ENCODE results near the gene TENM4. TPM values are rescaled to one million over a fixed set of nuclear protein-coding genes. Genes with fewer than 3 reads are reported as not detected.

Gene TENM4
- total RNA-seq, 1 donor from 2014 or later, result 5.1 TPM

DNA sequence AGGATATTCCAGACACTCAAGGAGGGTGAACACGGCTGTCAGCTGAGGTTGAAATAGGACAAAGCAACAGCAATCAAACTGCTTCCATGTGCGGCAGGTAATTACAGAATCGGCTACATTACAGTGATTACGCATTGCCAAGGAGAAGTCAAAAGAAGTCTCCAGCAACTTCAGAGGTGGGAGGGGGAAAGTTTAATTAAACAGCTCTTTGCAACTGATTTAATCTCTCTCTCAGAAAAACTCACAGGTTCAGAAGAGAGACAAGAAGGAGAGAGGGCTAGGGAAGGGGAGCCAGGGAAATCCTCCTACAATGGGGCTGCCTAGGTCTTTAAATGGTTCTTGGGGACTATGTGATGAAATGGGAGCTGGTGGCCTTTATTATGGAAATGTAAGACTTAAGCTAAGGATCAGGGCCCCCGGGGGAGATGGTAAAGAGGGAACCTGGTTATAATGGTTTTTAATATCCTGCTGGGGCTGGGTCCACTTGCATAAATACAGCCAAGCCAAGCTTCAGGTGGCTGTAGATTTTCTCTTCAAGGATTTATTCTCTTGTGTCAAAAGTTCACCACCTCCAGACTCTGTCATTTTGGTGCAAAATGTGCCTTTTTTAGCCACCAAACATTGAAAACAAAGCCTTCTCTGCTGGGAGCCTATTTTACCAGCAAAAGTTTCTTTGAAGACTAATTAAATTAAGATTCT is 511.5 kb downstream of the TENM4 start:
- no peak overlapping the region for H3K27ac ChIP-seq

DNA sequence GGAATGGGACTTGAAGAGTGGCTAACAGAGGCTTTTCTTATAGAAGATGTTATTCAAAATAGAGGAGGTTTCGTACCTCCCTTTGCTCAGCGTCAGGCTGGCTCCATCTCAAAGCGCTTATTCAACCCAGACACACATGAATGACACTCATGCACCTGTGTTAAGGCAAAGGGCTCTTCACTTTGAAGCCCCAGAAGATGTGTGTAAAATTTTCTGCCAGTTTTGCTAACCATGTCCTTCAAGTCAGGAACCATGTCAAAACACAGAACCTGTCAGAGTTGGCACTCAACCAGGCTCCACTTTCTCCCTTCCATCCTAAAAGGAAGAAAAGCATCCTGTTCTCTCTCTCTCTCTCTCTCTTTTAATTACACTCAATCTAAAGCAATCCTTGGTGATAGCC is 513.3 kb downstream of the TENM4 start:
- H3K27ac Mint-ChIP-seq, result peak overlapping the region; percentile 88
- H3K4me3 Mint-ChIP-seq, result no peak overlapping the region
- H3K4me1 ChIP-seq, result peaks cover 31% of the 10 kb centered on the region
- H3K4me2 ChIP-seq, result no peak overlapping the region
- H3K36me3 ChIP-seq, result no peaks in the 10 kb centered on the region
- H3K27me3 ChIP-seq, result peaks cover 85% of the 10 kb centered on the region
- no peak overlapping the region for H3K4me3 ChIP-seq
- H3K9me3 Mint-ChIP-seq, result peaks cover 6% of the 10 kb centered on the region
- no peak for DNase-seq (ENCODE audit: low spot score)
- peaks cover 4% of the 10 kb centered on the region for H3K27me3 Mint-ChIP-seq (ENCODE audit: insufficient read depth, low read depth)
- H3K9ac ChIP-seq, result no peak overlapping the region
- H3K79me2 ChIP-seq (ENCODE audit: low read depth), result no peaks in the 10 kb centered on the region
- TF ChIP-seq, protein P1, sequence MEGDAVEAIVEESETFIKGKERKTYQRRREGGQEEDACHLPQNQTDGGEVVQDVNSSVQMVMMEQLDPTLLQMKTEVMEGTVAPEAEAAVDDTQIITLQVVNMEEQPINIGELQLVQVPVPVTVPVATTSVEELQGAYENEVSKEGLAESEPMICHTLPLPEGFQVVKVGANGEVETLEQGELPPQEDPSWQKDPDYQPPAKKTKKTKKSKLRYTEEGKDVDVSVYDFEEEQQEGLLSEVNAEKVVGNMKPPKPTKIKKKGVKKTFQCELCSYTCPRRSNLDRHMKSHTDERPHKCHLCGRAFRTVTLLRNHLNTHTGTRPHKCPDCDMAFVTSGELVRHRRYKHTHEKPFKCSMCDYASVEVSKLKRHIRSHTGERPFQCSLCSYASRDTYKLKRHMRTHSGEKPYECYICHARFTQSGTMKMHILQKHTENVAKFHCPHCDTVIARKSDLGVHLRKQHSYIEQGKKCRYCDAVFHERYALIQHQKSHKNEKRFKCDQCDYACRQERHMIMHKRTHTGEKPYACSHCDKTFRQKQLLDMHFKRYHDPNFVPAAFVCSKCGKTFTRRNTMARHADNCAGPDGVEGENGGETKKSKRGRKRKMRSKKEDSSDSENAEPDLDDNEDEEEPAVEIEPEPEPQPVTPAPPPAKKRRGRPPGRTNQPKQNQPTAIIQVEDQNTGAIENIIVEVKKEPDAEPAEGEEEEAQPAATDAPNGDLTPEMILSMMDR (IDR thresholded peaks at IDR 0.05), result no peak
- TF ChIP-seq EZH2phosphoT487 (IDR thresholded peaks at IDR 0.05) (no peak), EZH2 (IDR thresholded peaks at IDR 0.05) (no peak)
- H3K9me3 ChIP-seq (ENCODE audit: low read depth), result no peaks in the 10 kb centered on the region
- H3K4me1 Mint-ChIP-seq, result peaks cover 64% of the 10 kb centered on the region
- H3F3A ChIP-seq (ENCODE audit: low read depth), result peaks cover 44% of the 10 kb centered on the region
- no peak overlapping the region for H3K27ac ChIP-seq
- peaks cover 11% of the 10 kb centered on the region for H3K36me3 Mint-ChIP-seq
- no peak overlapping the region for H2AFZ ChIP-seq (replicated peaks)
- H4K20me1 ChIP-seq (ENCODE audit: low read depth), result peaks cover 43% of the 10 kb centered on the region

More for the DNA sequence above, 511.5 kb downstream of the TENM4 start:
- Mint-ChIP-seq H3K9me3 (peaks cover 14% of the 10 kb centered on the region), H3K4me1 (peaks cover 68% of the 10 kb centered on the region), H3K4me3 (peak overlapping the region; percentile 63), H3K36me3 (peaks cover 20% of the 10 kb centered on the region), H3K27me3 (ENCODE audit: insufficient read depth, low read depth) (peaks cover 7% of the 10 kb centered on the region), H3K27ac (peak overlapping the region; percentile 76)
- TF ChIP-seq, protein P1 (IDR thresholded peaks at IDR 0.05), result no peak
- peak; percentile 100 for TF ChIP-seq EZH2phosphoT487 (IDR thresholded peaks at IDR 0.05)
- no peak for TF ChIP-seq EZH2 (IDR thresholded peaks at IDR 0.05)
- peaks cover 96% of the 10 kb centered on the region for H3K27me3 ChIP-seq
- H4K20me1 ChIP-seq (ENCODE audit: low read depth), result peaks cover 43% of the 10 kb centered on the region
- H3K9ac ChIP-seq, result no peak overlapping the region
- peak overlapping the region; percentile 2 for H3K4me3 ChIP-seq
- H3K79me2 ChIP-seq (ENCODE audit: low read depth), result no peaks in the 10 kb centered on the region
- peaks cover 31% of the 10 kb centered on the region for H3K4me1 ChIP-seq
- peak overlapping the region; percentile 69 for H3K4me2 ChIP-seq
- no peaks in the 10 kb centered on the region for H3K9me3 ChIP-seq (ENCODE audit: low read depth)
- no peaks in the 10 kb centered on the region for H3K36me3 ChIP-seq
- H2AFZ ChIP-seq (replicated peaks), result no peak overlapping the region
- peaks cover 44% of the 10 kb centered on the region for H3F3A ChIP-seq (ENCODE audit: low read depth)
- DNase-seq (ENCODE audit: low spot score), result peak; percentile 94

DNA sequence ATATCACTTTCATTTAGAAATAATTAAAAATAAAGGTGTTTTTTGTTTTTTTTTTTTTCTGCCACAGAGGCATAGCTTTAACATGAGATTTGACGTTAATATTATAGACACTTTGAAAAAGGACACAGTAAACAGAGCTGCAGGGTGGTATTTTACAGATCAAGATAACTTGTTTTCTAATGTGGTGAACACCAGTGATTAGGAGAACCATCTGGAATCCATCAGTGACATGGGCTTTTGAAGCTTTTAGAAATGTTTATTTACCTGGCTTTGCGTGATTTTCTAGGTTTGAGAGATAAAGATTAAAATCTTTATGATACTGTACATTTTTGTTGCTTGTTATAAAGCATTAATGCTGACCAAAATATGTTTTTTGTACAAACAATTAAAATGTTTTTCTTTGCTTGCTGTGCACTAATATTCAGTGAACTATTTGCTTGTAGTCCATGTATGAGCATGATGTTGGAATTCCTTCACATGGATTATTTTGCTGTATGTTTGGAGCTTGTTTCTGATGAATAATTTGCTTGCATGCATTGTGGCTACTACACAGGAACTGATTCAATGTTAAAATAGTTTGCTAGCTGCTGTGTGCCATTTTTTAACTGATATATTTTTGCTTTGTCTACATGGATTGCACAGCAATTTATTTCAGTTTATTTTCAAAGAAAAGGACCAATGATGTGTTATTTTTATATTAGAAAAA is 514.0 kb downstream of the TENM4 start:
- H3K27me3 Mint-ChIP-seq (ENCODE audit: insufficient read depth, low read depth), result peaks cover 4% of the 10 kb centered on the region
- peaks cover 58% of the 10 kb centered on the region for H3K4me1 Mint-ChIP-seq
- no peak overlapping the region for H3K4me2 ChIP-seq

More for the DNA sequence above, 514.0 kb downstream of the TENM4 start:
- Histone ChIP-seq H3K36me3 (no peaks in the 10 kb centered on the region), H3K9me3 (ENCODE audit: low read depth) (no peaks in the 10 kb centered on the region), H3K79me2 (ENCODE audit: low read depth) (no peaks in the 10 kb centered on the region), H2AFZ (replicated peaks) (no peak overlapping the region), H3K4me3 (no peak overlapping the region), H3K4me1 (peaks cover 31% of the 10 kb centered on the region), H3K27ac (no peak overlapping the region), H4K20me1 (ENCODE audit: low read depth) (peaks cover 43% of the 10 kb centered on the region), H3K27me3 (peaks cover 81% of the 10 kb centered on the region), H3F3A (ENCODE audit: low read depth) (peaks cover 42% of the 10 kb centered on the region), H3K9ac (no peak overlapping the region)
- TF ChIP-seq EZH2 (IDR thresholded peaks at IDR 0.05) (no peak), EZH2phosphoT487 (IDR thresholded peaks at IDR 0.05) (no peak)
- TF ChIP-seq, protein P1 (IDR thresholded peaks at IDR 0.05), result no peak
- H3K36me3 Mint-ChIP-seq, result peaks cover 9% of the 10 kb centered on the region
- H3K27ac Mint-ChIP-seq, result no peak overlapping the region
- H3K9me3 Mint-ChIP-seq, result no peaks in the 10 kb centered on the region
- H3K4me3 Mint-ChIP-seq, result no peak overlapping the region
- DNase-seq (ENCODE audit: low spot score), result no peak

Measured in neural progenitor cell (in vitro differentiated cells).